ENCODE data around the gene PPP5C.
"Not testable (repeated sequence)": the region's sequence is repeated elsewhere in the genome, so short reads cannot be mapped to it uniquely, and the experiment has no call there.

PPP5C gene

DNA sequence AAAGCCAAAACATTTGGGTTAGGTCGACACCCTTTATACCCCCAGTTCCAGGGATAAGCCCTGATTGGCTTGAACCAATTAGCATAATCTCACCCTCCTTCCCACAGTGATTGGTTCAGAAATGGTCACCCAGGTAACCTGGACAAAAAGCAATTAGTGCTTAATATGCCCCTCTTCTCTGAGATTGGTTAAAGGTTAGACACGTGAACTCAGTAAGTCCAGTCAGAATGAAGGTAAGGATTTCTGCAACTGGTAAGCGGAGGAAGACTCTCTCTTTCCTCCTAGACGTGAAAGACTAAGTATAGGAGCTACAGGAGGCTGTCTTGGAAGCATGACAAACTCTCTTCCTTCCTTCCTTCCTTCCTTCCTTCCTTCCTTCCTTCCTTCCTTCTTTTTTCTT lies 83.1 kb downstream of the PPP5C start:
- no peak for DNase-seq
- Mint-ChIP-seq H3K4me1 (peaks cover 32% of the 10 kb centered on the region), H3K9me3 (no peaks in the 10 kb centered on the region), H3K36me3 (ENCODE audit: low read depth) (no peaks in the 10 kb centered on the region), H3K27me3 (peaks cover 74% of the 10 kb centered on the region), H3K27ac (no peak overlapping the region), H3K4me3 (no peak overlapping the region)
- ATAC-seq: no peak

DNA sequence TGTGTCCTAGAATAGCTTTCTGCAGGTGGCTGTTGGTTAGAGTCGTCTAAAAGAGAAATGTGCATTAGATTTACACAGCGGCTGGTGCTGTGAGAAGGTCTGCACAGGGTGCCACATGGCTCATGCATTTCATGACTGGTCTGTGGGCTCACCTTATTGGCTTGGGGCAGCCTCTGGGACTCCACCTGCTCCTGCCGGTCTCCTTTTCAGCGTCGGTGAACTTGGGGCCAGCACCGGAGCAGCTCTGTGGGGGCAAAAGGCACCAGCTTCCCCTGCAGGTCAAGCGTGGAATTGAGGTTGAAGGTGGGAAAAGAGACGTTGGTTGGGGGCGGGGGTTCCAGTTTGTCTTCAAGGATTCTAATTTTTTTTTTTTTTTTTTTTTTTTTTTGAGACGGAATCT lies 84.9 kb downstream of the PPP5C start:
- Mint-ChIP-seq H3K27ac (no peak overlapping the region), H3K9me3 (no peaks in the 10 kb centered on the region)

DNA sequence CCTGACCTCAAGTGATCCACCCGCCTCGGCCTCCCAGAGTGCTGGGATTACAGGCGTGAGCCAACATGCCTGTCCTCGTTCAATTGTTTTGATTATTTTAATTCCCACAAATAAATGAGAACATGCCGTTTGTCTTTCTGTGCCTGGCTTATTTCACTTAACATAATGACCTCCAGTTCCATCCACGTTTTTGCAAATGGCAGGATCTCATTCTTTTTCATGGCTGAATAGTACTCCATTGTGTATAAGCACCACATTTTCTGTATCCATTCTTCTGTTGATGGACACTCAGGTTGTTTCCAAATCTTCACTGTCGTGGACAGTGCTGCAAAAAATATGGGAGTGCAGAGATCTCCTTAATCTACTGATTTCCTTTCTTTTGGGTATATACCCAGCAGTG lies 86.6 kb downstream of the PPP5C start:
- H3K9me3 Mint-ChIP-seq; H3K27ac Mint-ChIP-seq; ATAC-seq; H3K4me1 Mint-ChIP-seq; DNase-seq; H3K36me3 Mint-ChIP-seq (ENCODE audit: low read depth); H3K4me3 Mint-ChIP-seq: not testable (repeated sequence)
- H3K27me3 Mint-ChIP-seq: peaks cover 47% of the 10 kb centered on the region

More for the DNA sequence above, 84.9 kb downstream of the PPP5C start:
- peak; percentile 12 for DNase-seq
- H3K4me3 Mint-ChIP-seq: no peak overlapping the region
- H3K27me3 Mint-ChIP-seq: peaks cover 61% of the 10 kb centered on the region
- H3K4me1 Mint-ChIP-seq: peaks cover 22% of the 10 kb centered on the region
- no peak for ATAC-seq
- no peaks in the 10 kb centered on the region for H3K36me3 Mint-ChIP-seq (ENCODE audit: low read depth)

DNA sequence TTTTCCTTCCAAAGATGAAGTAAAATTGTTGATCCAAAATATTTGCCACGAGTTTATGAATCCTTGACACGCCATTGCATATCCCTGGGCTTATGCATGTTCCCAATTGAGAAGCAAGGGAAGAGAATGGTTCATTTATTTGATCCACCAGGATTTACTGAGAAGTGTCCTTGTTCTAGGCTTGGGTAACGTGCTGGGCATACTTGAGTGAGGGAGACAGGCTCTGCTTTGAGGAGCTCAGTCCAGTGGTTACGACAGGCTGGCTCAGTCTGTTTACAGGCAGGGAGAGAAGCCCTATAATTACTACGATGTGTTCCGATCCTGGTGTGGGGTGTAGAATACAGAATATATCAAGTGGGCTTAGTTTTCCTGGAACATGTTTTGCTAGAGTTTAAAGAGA lies 88.1 kb downstream of the PPP5C start:
- ATAC-seq (no peak), DNase-seq (no peak)
- no peak overlapping the region for H3K27ac Mint-ChIP-seq
- H3K4me3 Mint-ChIP-seq: no peak overlapping the region
- H3K9me3 Mint-ChIP-seq: no peaks in the 10 kb centered on the region
- H3K27me3 Mint-ChIP-seq: peaks cover 35% of the 10 kb centered on the region
- no peaks in the 10 kb centered on the region for H3K36me3 Mint-ChIP-seq (ENCODE audit: low read depth)
- H3K4me1 Mint-ChIP-seq: no peaks in the 10 kb centered on the region

DNA sequence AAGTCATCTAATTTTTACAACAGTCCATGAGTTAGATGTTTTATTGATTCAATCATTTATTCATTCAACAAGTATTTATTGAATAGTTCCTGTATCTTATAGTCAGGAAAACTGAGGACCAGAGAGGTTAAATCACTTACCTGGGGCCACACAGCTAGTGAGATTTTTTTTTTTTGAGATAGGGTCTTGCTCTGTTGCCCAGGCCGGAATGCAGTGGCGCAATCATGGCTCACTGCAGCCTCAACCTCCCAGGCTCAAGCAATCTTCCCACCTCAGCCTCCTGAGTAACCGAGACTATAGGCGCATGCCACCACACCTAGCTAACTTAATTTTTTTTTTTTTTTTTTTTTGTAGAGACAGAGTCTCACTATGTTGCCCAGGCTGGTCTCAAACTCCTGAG lies 88.8 kb downstream of the PPP5C start:
- DNase-seq; H3K27ac Mint-ChIP-seq; H3K4me1 Mint-ChIP-seq; H3K9me3 Mint-ChIP-seq; ATAC-seq; H3K36me3 Mint-ChIP-seq (ENCODE audit: low read depth); H3K4me3 Mint-ChIP-seq: not testable (repeated sequence)
- H3K27me3 Mint-ChIP-seq: peaks cover 28% of the 10 kb centered on the region
